ENCODE results near the gene SLC6A8. TPM values are rescaled to one million over a fixed set of nuclear protein-coding genes. Genes with fewer than 3 reads are reported as not detected.

SLC6A8 gene
- total RNA-seq, 1 donor from 2014 or later: 5.9 TPM

DNA sequence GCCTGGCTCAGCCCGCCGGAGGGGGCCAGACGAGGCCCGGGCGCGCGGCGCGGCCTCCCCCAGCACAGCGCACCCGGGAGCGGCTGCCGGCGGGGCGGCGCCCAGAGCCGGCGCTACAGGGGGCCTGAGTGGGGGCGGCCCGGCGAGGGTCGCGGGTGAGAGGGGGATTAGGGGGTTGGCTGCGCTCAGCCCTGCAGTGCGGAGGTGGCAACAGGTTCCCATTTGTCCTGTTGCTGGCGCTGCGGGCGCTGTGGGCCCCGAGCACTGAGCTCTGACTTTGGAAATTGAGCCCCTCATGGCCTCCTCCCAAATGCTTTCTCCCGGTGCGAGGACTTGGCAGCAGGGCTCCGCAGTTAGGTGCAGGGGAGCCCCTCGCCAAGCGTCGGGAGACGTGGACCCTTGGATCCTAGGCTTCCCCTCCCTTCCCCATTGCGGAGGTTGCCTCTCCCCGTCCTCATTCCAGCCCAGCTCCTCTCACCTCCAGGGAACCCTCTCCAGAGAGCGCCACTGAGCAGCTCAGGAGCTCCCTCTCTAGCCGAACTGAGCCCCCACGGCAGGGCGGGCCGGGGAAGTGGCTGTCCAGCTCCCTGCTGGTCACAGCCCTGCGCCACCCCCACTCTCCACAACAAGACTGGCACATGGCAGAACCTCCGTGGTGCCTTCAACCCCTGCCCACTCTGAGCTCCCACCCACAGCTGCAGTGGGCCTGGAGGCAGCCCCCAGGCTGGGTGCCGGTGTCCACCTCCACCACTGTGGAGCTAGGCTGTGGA is 43.2 kb upstream of the SLC6A8 start:
- no peak overlapping the region for H3K4me3 Mint-ChIP-seq
- H3K4me1 Mint-ChIP-seq (ENCODE audit: low read depth): peaks cover 5% of the 10 kb centered on the region
- H3K27ac Mint-ChIP-seq: no peak overlapping the region
- no peaks in the 10 kb centered on the region for H3K36me3 Mint-ChIP-seq (ENCODE audit: low read depth)
- DNase-seq (ENCODE audit: low spot score): no peak
- H3K9me3 Mint-ChIP-seq: no peaks in the 10 kb centered on the region
- H3K27me3 Mint-ChIP-seq (ENCODE audit: insufficient read depth): peaks cover 37% of the 10 kb centered on the region
- intact Hi-C loops (cut with micrococcal nuclease): no loop called here

DNA sequence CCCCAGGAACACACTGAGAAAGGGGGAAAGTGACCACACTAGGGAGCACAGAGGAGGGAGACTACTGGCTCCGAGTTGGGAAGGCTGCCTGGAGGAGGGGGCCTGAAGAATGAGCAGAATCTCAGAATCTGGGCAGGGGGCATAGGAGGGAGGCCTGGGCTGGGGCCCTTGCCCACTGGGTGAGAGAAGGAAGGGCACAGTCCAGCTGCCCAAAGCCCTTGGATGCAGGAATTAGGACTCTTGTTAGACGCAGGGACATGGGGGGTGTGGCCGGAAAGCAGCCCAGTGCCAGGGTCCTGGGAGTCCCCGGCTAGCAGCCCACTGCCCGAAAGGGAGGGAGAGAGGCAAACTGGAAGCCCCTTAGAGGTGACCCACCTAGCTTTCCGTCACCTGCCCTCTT is 42.6 kb upstream of the SLC6A8 start:
- Mint-ChIP-seq H3K27ac (no peak overlapping the region), H3K9me3 (no peaks in the 10 kb centered on the region), H3K4me3 (no peak overlapping the region), H3K4me1 (ENCODE audit: low read depth) (peaks cover 5% of the 10 kb centered on the region), H3K27me3 (ENCODE audit: insufficient read depth) (peaks cover 37% of the 10 kb centered on the region), H3K36me3 (ENCODE audit: low read depth) (no peaks in the 10 kb centered on the region)
- intact Hi-C loops (cut with micrococcal nuclease): no loop called here
- no peak for DNase-seq (ENCODE audit: low spot score)

DNA sequence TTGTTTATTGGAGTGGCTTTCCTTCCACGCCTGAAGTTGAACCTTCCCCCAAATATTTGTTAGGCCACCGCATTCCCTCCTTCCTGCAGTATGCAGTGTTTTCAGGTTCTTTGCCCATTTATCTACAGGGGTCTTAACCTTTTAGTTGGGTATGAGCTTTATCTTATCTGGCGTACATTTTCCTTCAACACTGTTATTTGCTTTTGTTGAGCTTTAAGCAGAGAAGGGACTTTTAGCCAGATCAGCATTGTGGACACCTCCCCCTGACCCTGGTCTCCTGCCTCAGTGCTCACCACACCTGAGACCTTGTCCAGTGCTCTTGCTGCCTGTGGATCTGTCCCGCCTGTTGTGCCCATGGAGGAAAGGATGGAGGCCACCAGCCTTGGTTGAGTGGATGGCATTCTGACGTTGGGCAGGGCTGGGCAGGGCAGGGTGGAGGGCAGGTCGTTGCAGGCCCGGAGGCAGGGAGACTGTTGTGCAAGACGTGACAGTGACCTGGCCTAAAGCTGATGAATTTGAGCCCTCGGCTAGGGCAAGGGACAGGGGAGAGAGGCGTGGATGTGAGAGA is 41.7 kb upstream of the SLC6A8 start:
- Mint-ChIP-seq H3K4me3 (no peak overlapping the region), H3K36me3 (ENCODE audit: low read depth) (no peaks in the 10 kb centered on the region), H3K27ac (no peak overlapping the region), H3K4me1 (ENCODE audit: low read depth) (peaks cover 5% of the 10 kb centered on the region), H3K9me3 (no peaks in the 10 kb centered on the region), H3K27me3 (ENCODE audit: insufficient read depth) (peaks cover 37% of the 10 kb centered on the region)
- intact Hi-C loops (cut with micrococcal nuclease): no loop called here
- no peak for DNase-seq (ENCODE audit: low spot score)

DNA sequence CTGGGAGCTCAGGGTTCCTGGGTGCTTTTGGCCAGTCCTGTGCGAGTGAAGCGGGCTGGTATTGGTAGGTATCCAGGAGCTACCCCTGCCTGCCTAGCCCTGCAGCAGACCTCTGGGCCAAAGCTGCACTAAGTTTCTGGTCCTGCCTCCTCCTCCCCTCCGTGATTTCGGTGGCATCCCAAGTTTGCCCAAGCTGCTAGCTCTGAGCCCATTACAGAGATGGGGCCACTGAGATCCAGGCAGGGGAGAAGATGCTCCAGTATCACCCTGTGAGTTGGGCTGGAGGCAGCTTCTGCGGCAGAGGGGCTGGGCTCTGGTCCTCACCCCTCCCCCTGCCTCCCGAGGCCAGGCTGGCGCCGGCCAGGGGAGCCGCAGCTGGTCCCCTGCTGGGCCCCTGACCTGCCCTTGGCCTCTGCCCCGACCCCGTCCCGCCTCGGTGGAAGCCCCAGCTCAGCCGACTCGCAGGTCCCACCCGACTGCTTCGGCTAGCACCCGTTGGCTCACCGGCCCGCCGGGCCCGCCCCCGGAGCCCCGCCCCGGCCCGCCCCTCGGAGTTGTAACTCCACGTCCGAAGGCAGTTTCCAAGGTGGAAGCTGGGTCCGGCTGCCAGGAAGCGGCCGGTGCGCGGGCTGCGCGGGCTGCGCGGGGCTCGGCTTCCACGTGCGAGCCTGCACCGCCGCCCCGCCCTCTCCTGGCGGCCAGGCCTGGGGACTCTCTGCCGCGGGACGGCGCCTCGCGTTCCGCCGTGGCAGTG is 40.9 kb upstream of the SLC6A8 start, which contains the start of gene DUSP9:
DUSP9 (plus strand) TSS at position 584 of the 754 bp plus-strand sequence. CDS start 751 bp downstream, outside the sequence.
- H3K9me3 Mint-ChIP-seq: no peaks in the 10 kb centered on the region
- H3K4me3 Mint-ChIP-seq: no peak within 1 kb of the TSS
- H3K36me3 Mint-ChIP-seq (ENCODE audit: low read depth): no peaks in the 10 kb centered on the region
- DNase-seq (ENCODE audit: low spot score): no peak
- no peak within 1 kb of the TSS for H3K27ac Mint-ChIP-seq
- H3K4me1 Mint-ChIP-seq (ENCODE audit: low read depth): peaks cover 5% of the 10 kb centered on the region
- intact Hi-C loops (cut with micrococcal nuclease): no loop called here
- peaks cover 33% of the 10 kb centered on the region for H3K27me3 Mint-ChIP-seq (ENCODE audit: insufficient read depth)

DNA sequence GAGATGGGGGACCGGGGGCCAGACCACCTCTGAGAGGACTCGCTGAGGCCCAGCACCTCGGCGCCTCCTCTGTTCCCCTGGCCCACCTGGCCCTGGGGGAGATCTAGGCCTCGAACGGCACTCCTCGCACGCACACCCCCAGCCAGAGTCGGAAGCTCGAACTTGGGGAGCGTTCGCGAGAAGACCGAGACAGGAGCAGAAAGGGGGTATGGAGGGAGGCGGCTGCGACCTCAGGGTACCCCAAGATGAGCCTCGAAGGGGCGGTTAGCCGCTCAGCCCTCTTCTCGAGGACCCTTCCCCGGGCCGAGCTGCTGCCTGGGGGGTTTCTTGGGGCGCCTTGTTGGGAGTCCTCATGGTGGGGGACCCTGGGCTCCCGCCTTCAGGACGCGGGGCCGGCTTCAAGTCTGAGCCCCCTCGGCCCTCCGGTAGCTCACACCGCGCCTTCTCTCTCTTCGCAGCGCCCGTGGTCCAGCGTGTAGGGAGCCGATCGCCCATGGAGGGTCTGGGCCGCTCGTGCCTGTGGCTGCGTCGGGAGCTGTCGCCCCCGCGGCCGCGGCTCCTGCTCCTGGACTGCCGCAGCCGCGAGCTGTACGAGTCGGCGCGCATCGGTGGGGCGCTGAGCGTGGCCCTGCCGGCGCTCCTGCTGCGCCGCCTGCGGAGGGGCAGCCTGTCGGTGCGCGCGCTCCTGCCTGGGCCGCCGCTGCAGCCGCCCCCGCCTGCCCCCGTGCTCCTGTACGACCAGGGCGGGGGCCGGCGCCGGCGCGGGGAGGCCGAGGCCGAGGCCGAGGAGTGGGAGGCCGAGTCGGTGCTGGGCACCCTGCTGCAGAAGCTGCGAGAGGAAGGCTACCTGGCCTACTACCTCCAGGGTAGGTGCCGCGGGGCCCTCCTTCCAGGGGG is 40.0 kb upstream of the SLC6A8 start:
- H3K4me1 Mint-ChIP-seq (ENCODE audit: low read depth): peaks cover 4% of the 10 kb centered on the region
- intact Hi-C loops (cut with micrococcal nuclease): no loop called here
- H3K27ac Mint-ChIP-seq: no peak overlapping the region
- no peak overlapping the region for H3K4me3 Mint-ChIP-seq
- no peaks in the 10 kb centered on the region for H3K36me3 Mint-ChIP-seq (ENCODE audit: low read depth)
- no peak for DNase-seq (ENCODE audit: low spot score)
- H3K9me3 Mint-ChIP-seq: no peaks in the 10 kb centered on the region
- peaks cover 31% of the 10 kb centered on the region for H3K27me3 Mint-ChIP-seq (ENCODE audit: insufficient read depth)

DNA sequence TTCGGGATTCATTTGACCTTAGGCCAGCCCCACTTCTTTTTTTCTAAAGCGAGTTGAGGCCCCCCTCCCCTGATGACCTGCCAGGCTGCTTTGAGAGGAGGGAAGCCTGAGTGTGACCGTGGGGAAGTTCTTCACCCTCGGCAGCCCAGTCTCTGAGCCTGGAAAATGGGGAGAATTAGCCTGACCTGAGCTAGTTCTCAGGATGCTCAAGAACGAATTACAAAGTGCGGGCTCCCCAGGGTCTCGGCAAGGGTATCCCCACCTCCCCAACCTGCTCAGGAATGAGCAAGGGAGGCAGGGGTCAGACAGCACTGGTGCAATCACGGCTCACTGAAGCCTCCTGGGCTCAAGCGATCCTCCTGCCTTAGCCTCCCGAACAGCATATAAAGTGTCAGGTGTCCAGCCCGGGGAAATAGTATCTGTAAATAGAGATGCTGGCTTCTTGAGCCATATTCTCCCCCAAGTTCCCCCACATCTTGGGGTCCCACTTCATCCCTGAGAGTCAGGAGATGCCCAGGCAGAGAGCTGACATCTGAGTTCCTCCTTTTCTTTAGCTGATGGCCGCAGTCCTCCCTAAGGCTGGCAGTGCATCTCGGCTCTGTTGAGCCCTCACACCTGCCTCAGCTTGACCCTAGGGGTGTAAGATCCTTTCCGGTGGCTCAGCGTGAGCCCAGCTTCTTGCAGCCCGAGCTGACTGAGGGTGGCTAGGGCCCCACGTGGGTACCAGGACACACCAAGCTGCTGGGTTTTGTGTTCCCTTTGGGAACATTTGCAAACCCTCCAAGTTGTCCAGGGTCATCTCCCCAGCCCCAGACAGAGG is 39.2 kb upstream of the SLC6A8 start:
- H3K36me3 Mint-ChIP-seq (ENCODE audit: low read depth): no peaks in the 10 kb centered on the region
- H3K4me3 Mint-ChIP-seq: no peak overlapping the region
- H3K9me3 Mint-ChIP-seq: no peaks in the 10 kb centered on the region
- intact Hi-C loops (cut with micrococcal nuclease): loop anchor here (1.0 kb wide), 2 partner anchors 93 to 109 kb away; no protein-coding TSS in a partner anchor
- H3K27me3 Mint-ChIP-seq (ENCODE audit: insufficient read depth): peaks cover 23% of the 10 kb centered on the region
- DNase-seq (ENCODE audit: low spot score): no peak
- H3K27ac Mint-ChIP-seq: no peak overlapping the region
- H3K4me1 Mint-ChIP-seq (ENCODE audit: low read depth): no peaks in the 10 kb centered on the region

DNA sequence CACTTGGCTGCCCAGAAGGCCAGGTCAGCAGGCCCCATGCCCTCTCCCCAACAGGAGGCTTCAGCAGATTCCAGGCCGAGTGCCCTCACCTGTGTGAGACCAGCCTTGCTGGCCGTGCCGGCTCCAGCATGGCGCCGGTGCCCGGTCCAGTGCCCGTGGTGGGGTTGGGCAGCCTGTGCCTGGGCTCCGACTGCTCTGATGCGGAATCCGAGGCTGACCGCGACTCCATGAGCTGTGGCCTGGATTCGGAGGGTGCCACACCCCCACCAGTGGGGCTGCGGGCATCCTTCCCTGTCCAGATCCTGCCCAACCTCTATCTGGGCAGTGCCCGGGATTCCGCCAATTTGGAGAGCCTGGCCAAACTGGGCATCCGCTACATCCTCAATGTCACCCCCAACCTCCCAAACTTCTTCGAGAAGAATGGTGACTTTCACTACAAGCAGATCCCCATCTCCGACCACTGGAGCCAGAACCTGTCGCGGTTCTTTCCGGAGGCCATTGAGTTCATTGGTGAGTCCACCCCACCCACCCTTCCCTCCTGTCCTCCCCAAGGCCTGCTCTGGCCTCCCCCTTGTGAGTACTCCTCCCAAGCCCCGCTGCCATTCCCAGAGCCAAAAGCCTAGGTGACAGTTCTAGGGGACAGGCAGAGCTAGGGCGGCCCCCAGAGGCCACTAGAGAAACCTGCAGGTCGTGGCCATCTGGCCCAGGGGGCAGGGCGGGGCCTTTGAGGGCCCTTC is 38.4 kb upstream of the SLC6A8 start:
- DNase-seq (ENCODE audit: low spot score): no peak
- no peaks in the 10 kb centered on the region for H3K4me1 Mint-ChIP-seq (ENCODE audit: low read depth)
- H3K4me3 Mint-ChIP-seq: no peak overlapping the region
- H3K9me3 Mint-ChIP-seq: no peaks in the 10 kb centered on the region
- H3K36me3 Mint-ChIP-seq (ENCODE audit: low read depth): no peaks in the 10 kb centered on the region
- peaks cover 22% of the 10 kb centered on the region for H3K27me3 Mint-ChIP-seq (ENCODE audit: insufficient read depth)
- intact Hi-C loops (cut with micrococcal nuclease): loop anchor here (1.0 kb wide), 2 partner anchors 94 to 110 kb away; no protein-coding TSS in a partner anchor
- H3K27ac Mint-ChIP-seq: no peak overlapping the region

DNA sequence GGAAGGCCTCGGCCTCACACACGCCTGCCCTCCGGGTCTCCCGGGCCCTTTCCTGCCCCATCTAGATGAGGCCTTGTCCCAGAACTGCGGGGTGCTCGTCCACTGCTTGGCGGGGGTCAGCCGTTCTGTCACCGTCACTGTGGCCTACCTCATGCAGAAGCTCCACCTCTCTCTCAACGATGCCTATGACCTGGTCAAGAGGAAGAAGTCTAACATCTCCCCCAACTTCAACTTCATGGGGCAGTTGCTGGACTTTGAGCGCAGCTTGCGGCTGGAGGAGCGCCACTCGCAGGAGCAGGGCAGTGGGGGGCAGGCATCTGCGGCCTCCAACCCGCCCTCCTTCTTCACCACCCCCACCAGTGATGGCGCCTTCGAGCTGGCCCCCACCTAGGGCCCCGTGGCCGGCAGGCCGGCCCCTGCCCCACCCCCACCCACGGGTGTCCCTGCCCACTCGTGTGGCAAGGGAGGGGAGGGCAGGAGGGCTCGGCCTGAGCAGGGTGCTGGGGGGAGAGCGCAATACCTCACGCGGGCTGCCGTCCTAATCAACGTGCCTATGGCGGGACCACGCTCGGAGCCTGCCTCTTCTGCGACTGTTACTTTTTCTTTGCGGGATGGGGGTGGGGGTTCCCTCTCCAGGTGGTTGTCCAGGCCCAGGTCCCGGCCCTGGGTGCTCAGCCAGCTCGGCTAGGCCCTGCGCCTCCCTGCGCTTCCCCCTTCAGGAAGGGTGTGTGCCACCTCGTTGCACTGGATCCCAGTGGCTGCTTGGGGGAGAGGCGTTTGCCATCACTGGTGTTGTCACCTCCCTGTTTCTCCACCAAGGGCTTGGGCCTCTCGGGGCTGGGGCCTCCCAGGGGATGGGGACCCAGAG is 37.6 kb upstream of the SLC6A8 start:
- no peaks in the 10 kb centered on the region for H3K36me3 Mint-ChIP-seq (ENCODE audit: low read depth)
- no peaks in the 10 kb centered on the region for H3K9me3 Mint-ChIP-seq
- H3K27me3 Mint-ChIP-seq (ENCODE audit: insufficient read depth): peaks cover 20% of the 10 kb centered on the region
- no peak overlapping the region for H3K27ac Mint-ChIP-seq
- DNase-seq (ENCODE audit: low spot score): no peak
- intact Hi-C loops (cut with micrococcal nuclease): loop anchor here (1.0 kb wide), 2 partner anchors 95 to 111 kb away; no protein-coding TSS in a partner anchor
- no peak overlapping the region for H3K4me3 Mint-ChIP-seq
- no peaks in the 10 kb centered on the region for H3K4me1 Mint-ChIP-seq (ENCODE audit: low read depth)

DNA sequence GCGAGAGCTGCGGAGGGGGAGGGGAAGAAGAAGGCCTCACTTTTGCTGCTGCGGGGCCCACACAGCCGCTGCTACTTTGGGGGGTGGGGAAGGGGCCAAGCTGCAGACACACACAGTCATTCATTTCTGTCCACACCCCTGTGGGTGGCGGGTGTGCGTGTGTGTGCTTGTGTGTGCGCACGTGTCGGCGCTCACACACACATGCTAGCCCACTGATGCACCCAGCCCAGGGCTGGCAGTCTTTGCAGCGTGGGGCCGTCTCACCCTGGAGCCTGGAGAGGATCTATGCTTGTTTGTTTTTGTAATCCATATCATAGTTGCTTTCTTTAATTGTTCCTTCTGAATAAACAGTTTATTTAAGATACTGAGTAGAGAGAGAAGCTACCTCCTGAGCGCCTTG is 36.8 kb upstream of the SLC6A8 start:
- no peaks in the 10 kb centered on the region for H3K36me3 Mint-ChIP-seq (ENCODE audit: low read depth)
- peaks cover 14% of the 10 kb centered on the region for H3K27me3 Mint-ChIP-seq (ENCODE audit: insufficient read depth)
- no peak for DNase-seq (ENCODE audit: low spot score)
- H3K27ac Mint-ChIP-seq: no peak overlapping the region
- no peak overlapping the region for H3K4me3 Mint-ChIP-seq
- no peaks in the 10 kb centered on the region for H3K4me1 Mint-ChIP-seq (ENCODE audit: low read depth)
- H3K9me3 Mint-ChIP-seq: no peaks in the 10 kb centered on the region
- intact Hi-C loops (cut with micrococcal nuclease): no loop called here

DNA sequence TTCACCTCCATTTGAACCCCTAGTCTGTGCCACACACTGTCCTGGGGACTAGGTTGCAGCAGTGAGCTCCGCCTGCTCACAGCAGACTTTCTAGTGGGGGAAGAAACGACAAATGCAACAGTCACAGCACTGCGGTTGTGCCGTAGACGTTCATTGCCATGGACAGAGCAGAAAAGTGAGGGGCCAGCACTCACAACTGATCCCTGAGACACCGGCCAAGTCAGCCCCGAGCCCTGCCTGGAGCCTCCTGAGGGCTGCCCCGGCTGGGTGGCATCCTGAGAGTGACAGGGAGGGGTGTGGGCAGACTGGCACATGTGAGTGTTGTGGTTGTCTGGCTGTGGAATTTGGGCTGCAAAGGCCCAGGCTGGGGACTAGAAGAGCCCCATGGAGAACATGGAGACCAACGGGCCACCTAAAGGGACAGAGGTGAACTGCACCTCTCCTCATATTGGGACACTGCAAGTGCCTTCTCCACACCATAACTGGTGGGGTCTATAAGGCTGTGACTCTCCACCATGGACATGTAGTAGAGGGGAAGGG is 36.1 kb upstream of the SLC6A8 start:
- no peak overlapping the region for H3K4me3 Mint-ChIP-seq
- no peaks in the 10 kb centered on the region for H3K4me1 Mint-ChIP-seq (ENCODE audit: low read depth)
- H3K27ac Mint-ChIP-seq: no peak overlapping the region
- H3K27me3 Mint-ChIP-seq (ENCODE audit: insufficient read depth): peaks cover 10% of the 10 kb centered on the region
- intact Hi-C loops (cut with micrococcal nuclease): no loop called here
- H3K9me3 Mint-ChIP-seq: no peaks in the 10 kb centered on the region
- no peaks in the 10 kb centered on the region for H3K36me3 Mint-ChIP-seq (ENCODE audit: low read depth)
- DNase-seq (ENCODE audit: low spot score): no peak

Data from activated T-helper 1 cell treated with anti-CD3 and anti-CD28 coated beads, Interleukin-12 subunit alpha, Interleukin-12 subunit beta, Interleukin-2, Interleukin-4 antibody, amounts not matched to agents 30 ng/mL and 10 ng/mL and 1 ng/mL, durations not matched to agents 14 hours and 24 hours and 36 hours (primary cell).